Mucosa of rectum (tissue), 2 donors: ENCODE measurements around the gene ACTL7B.
"Not testable (repeated sequence)": the region's sequence is repeated elsewhere in the genome, so short reads cannot be mapped to it uniquely, and the experiment has no call there.

Experiments
- H3K27ac ChIP-seq, 2 donors: one replicate each; pipeline ENCODE4 v1.7.0; 2013; ENCODE audit warnings: inconsistent platforms in 2 of 2, low read depth in 2 of 2, low read length in 2 of 2
- H3K27me3 ChIP-seq, 2 donors: one replicate each; pipeline ENCODE4 v1.7.0; 2013; ENCODE audit warnings: low read length in 2 of 2; ENCODE audit not compliant: control insufficient read depth in 2 of 2, insufficient read depth in 2 of 2
- H3K36me3 ChIP-seq, 2 donors: one replicate each; pipeline ENCODE4 v1.7.0; 2013; ENCODE audit warnings: low read length in 2 of 2; ENCODE audit not compliant: control insufficient read depth in 2 of 2, insufficient read depth in 2 of 2
- H3K4me1 ChIP-seq, 2 donors: one replicate each; pipeline ENCODE4 v1.7.0; 2013; ENCODE audit warnings: low read length in 2 of 2, mild to moderate bottlenecking in 1 of 2; ENCODE audit not compliant: control insufficient read depth in 2 of 2, insufficient read depth in 2 of 2
- H3K4me3 ChIP-seq, 2 donors: one replicate each; pipeline ENCODE4 v1.7.0; 2013; ENCODE audit warnings: low read length in 2 of 2
- H3K9ac ChIP-seq, 2 donors: one replicate each; pipeline ENCODE4 v1.7.0; 2013; ENCODE audit warnings: low read length in 2 of 2, low read depth in 1 of 2, mild to moderate bottlenecking in 1 of 2
- H3K9me3 ChIP-seq, 2 donors: one replicate each; pipeline ENCODE4 v1.7.0; 2013; ENCODE audit warnings: low read length in 2 of 2; ENCODE audit not compliant: control insufficient read depth in 2 of 2
- donor health status: healthy.
- donor health status: Normal muscosa, but diverticular disease.

ACTL7B gene, protein sequence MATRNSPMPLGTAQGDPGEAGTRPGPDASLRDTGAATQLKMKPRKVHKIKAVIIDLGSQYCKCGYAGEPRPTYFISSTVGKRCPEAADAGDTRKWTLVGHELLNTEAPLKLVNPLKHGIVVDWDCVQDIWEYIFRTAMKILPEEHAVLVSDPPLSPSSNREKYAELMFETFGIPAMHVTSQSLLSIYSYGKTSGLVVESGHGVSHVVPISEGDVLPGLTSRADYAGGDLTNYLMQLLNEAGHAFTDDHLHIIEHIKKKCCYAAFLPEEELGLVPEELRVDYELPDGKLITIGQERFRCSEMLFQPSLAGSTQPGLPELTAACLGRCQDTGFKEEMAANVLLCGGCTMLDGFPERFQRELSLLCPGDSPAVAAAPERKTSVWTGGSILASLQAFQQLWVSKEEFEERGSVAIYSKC

GRCh38 chr9:108855888-108856287, at the start of gene ACTL7B:
Gene ACTL7B, minus strand, starts transcription at chr9:108855986. Its CDS starts 56 bp downstream, at chr9:108855930.
- Histone ChIP-seq H3K36me3 (no peaks in the 10 kb centered on the region), H3K4me3 (no peak within 1 kb of the TSS), H3K27ac (no peak within 1 kb of the TSS), H3K9ac (no peak within 1 kb of the TSS), H3K27me3 (no peaks in the 10 kb centered on the region), H3K4me1 (no peaks in the 10 kb centered on the region), H3K9me3 (no peaks in the 10 kb centered on the region)

GRCh38 chr9:108905494-108905893, 49.7 kb upstream of the ACTL7B start:
- H3K27me3 ChIP-seq, result no peaks in the 10 kb centered on the region
- H3K9me3 ChIP-seq, result no peaks in the 10 kb centered on the region
- H3K4me1 ChIP-seq, result no peaks in the 10 kb centered on the region
- no peak overlapping the region for H3K9ac ChIP-seq
- H3K4me3 ChIP-seq, result no peak overlapping the region
- H3K27ac ChIP-seq, result no peak overlapping the region
- H3K36me3 ChIP-seq, result peaks cover 59 to 76% of the 10 kb centered on the region in 2 donors

GRCh38 chr9:108904161-108904560, 48.4 kb upstream of the ACTL7B start:
- no peak overlapping the region for H3K27ac ChIP-seq
- no peaks in the 10 kb centered on the region for H3K27me3 ChIP-seq
- no peaks in the 10 kb centered on the region for H3K9me3 ChIP-seq
- peaks cover 63 to 77% of the 10 kb centered on the region in 2 donors for H3K36me3 ChIP-seq
- no peaks in the 10 kb centered on the region for H3K4me1 ChIP-seq
- H3K9ac ChIP-seq, result no peak overlapping the region
- no peak overlapping the region for H3K4me3 ChIP-seq

GRCh38 chr9:108903420-108904103, 47.8 kb upstream of the ACTL7B start:
- no peak overlapping the region for H3K27ac ChIP-seq
- H3K36me3 ChIP-seq, result peaks cover 57 to 78% of the 10 kb centered on the region in 2 donors

DNA sequence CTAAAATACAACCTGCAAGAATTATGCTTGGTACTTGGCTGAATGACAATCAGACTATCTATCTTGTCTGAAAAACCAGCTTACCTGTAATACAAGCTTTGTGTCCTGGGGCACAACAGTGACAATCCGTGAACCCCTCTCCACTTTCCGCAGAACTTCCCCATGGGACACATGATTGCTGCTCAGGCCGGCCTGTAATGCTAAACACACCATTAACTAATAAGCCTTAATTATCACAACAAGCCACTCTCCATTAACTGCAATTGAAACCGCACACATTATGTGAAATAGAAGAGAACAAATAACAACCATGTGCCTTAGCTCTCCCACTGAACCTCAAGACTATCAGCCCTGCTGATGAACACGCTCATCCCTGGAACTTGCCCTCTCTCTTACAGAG, 44.4 kb upstream of the ACTL7B start:
- Histone ChIP-seq H3K27me3 (no peaks in the 10 kb centered on the region), H3K36me3 (peaks cover 59 to 76% of the 10 kb centered on the region in 2 donors), H3K4me1 (no peaks in the 10 kb centered on the region), H3K4me3 (no peak overlapping the region), H3K9ac (no peak overlapping the region), H3K9me3 (no peaks in the 10 kb centered on the region), H3K27ac (no peak overlapping the region)

More at GRCh38 chr9:108903420-108904103, 47.8 kb upstream of the ACTL7B start:
- Histone ChIP-seq H3K4me3 (no peak overlapping the region), H3K4me1 (no peaks in the 10 kb centered on the region), H3K27me3 (no peaks in the 10 kb centered on the region), H3K9ac (no peak overlapping the region), H3K9me3 (no peaks in the 10 kb centered on the region)

DNA sequence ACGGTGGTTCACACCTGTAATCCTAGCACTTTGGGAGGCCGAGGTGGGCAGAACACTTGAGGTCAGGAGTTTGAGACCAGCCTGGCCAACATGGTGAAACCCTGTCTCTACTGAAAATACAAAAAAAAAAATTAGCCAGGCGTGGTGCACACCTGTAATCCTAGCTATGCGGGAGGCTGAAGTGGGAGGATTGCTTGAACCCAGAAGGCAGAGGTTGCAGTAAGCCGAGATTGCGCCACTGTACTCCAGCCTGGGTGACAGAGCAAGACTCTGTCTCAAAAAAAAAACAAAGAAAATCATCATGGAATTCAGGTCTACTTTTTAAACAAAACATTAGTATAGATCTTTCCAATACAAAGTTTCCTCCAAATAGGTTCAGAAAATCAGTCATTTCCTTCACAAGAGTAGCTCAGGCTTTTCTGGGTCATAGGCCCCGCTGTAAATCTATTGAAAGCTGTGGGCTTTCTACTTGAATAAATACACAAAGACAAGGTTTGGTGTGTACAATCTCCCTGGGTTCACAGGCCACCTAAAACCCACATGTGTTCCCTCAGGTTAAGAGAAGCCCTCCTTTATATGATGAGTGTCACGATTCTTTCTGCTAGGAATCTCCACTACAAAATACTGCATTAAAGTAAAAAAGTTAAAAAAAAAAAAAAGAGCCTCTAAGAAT, 43.4 kb upstream of the ACTL7B start:
- not testable (repeated sequence) for H3K4me3 ChIP-seq, H3K9ac ChIP-seq, H3K9me3 ChIP-seq, H3K27ac ChIP-seq, H3K27me3 ChIP-seq, H3K4me1 ChIP-seq
- H3K36me3 ChIP-seq, result peaks cover 60 to 74% of the 10 kb centered on the region in 2 donors

- H3K36me3 ChIP-seq, result peaks cover 61 to 76% of the 10 kb centered on the region in 2 donors
- H3K27ac ChIP-seq, result no peak overlapping the region
- H3K9me3 ChIP-seq, result no peaks in the 10 kb centered on the region
- H3K4me3 ChIP-seq, result no peak overlapping the region
- no peaks in the 10 kb centered on the region for H3K27me3 ChIP-seq
- no peaks in the 10 kb centered on the region for H3K4me1 ChIP-seq
- H3K9ac ChIP-seq, result no peak overlapping the region
Observed at GRCh38 chr9:108897324-108898096, 41.7 kb upstream of the ACTL7B start.

GRCh38 chr9:108894225-108894997, 38.6 kb upstream of the ACTL7B start:
- no peak overlapping the region for H3K27ac ChIP-seq
- no peaks in the 10 kb centered on the region for H3K4me1 ChIP-seq
- no peak overlapping the region for H3K9ac ChIP-seq
- H3K9me3 ChIP-seq, result no peaks in the 10 kb centered on the region
- H3K27me3 ChIP-seq, result no peaks in the 10 kb centered on the region
- peaks cover 65 to 82% of the 10 kb centered on the region in 2 donors for H3K36me3 ChIP-seq
- H3K4me3 ChIP-seq, result no peak overlapping the region

GRCh38 chr9:108889649-108890067, 33.9 kb upstream of the ACTL7B start:
- no peaks in the 10 kb centered on the region for H3K27me3 ChIP-seq
- no peak overlapping the region for H3K27ac ChIP-seq
- peaks cover 54 to 61% of the 10 kb centered on the region in 2 donors for H3K36me3 ChIP-seq
- no peak overlapping the region for H3K4me3 ChIP-seq
- H3K9ac ChIP-seq, result no peak overlapping the region
- H3K4me1 ChIP-seq, result peaks cover 0 to 2% of the 10 kb centered on the region in 2 donors
- no peaks in the 10 kb centered on the region for H3K9me3 ChIP-seq
